Naive thymus-derived CD4-positive, alpha-beta T cell (primary cell): Measurements from ENCODE around the gene ANKRD27. TPM values are rescaled to one million over a fixed set of nuclear protein-coding genes. Genes with fewer than 3 reads are reported as not detected.
A peak's percentile ranks its signal among the peaks of the same experiment; 100 is the strongest.
"Not testable (repeated sequence)": the region's sequence is repeated elsewhere in the genome, so short reads cannot be mapped to it uniquely, and the experiment has no call there.

ENCODE experiments used
- ATAC-seq: fragments of 150-1000 bp; cut with Tn5 transposase; 2 replicates; pipeline ENCODE4 v1.10.0; 2021; ENCODE audit warnings: mild to moderate bottlenecking, moderate library complexity
- CTCF ChIA-PET: fragments of 350-600 bp; sonication (Branson Sonifier 250); formaldehyde crosslinking; loops from one replicate; lab custom pipeline; 2021; ENCODE audit warnings: antibody characterized with exemption; lab: Charles Lee
- POLR2A ChIA-PET: fragments of 350-600 bp; sonication (Branson Sonifier 250); formaldehyde crosslinking; loops from one replicate; lab custom pipeline; 2021; ENCODE audit warnings: antibody characterized with exemption, inconsistent platforms; lab: Charles Lee
- DNase-seq, 9 donors: peaks; one replicate each; pipeline versions ENCODE4 v3.0.0 to v3.0.0-alpha.2; 2020 to 2022; ENCODE audit warnings: mixed read lengths in 1 of 9
- H3K27ac ChIP-seq: one replicate; pipeline ENCODE4 v1.7.0; 2013; ENCODE audit warnings: mild to moderate bottlenecking, low read depth, low read length, moderate library complexity
- H3K27me3 ChIP-seq, 2 donors: one replicate each; pipeline ENCODE4 v1.7.0; 2013; ENCODE audit warnings: low read length in 2 of 2, mild to moderate bottlenecking in 2 of 2, moderate library complexity in 2 of 2; ENCODE audit not compliant: control insufficient read depth in 2 of 2, insufficient read depth in 2 of 2
- H3K36me3 ChIP-seq, 3 experiments: 1 replicate in 2 of 3; 2 replicates in 1 of 3; pipeline ENCODE4 v1.7.0; 2013; ENCODE audit warnings: low read length in 3 of 3, mild to moderate bottlenecking in 3 of 3, moderate library complexity in 1 of 3; ENCODE audit not compliant: insufficient read depth in 3 of 3, control insufficient read depth in 2 of 3
- H3K4me1 ChIP-seq, 2 donors: one replicate each; pipeline ENCODE4 v1.7.0; 2013; ENCODE audit warnings: low read length in 2 of 2, mild to moderate bottlenecking in 2 of 2, moderate library complexity in 1 of 2; ENCODE audit not compliant: control insufficient read depth in 2 of 2, insufficient read depth in 2 of 2
- H3K4me3 ChIP-seq: 2 replicates; pipeline ENCODE4 v1.7.0; 2013; ENCODE audit warnings: mild to moderate bottlenecking, low read length
- H3K9me3 ChIP-seq, 3 experiments: 1 replicate in 2 of 3; 2 replicates in 1 of 3; pipeline ENCODE4 v1.7.0; 2013; ENCODE audit warnings: low read length in 3 of 3; ENCODE audit not compliant: control insufficient read depth in 2 of 3
- H3K27ac Mint-ChIP-seq, 9 donors: one replicate each; pipeline ENCODE4 v1.8.0; 2020 to 2022; ENCODE audit warnings: mixed read lengths in 9 of 9, mild to moderate bottlenecking in 8 of 9, moderate library complexity in 5 of 9, inconsistent platforms in 2 of 9
- H3K27me3 Mint-ChIP-seq, 5 donors: one replicate each; pipeline ENCODE4 v1.8.0; 2021 to 2022; ENCODE audit warnings: mixed read lengths in 5 of 5, mild to moderate bottlenecking in 1 of 5
- H3K36me3 Mint-ChIP-seq, 5 donors: one replicate each; pipeline ENCODE4 v1.8.0; 2020 to 2022; ENCODE audit warnings: mixed read lengths in 5 of 5, mild to moderate bottlenecking in 3 of 5, inconsistent platforms in 1 of 5
- H3K4me1 Mint-ChIP-seq, 7 donors: one replicate each; pipeline ENCODE4 v1.8.0; 2020 to 2022; ENCODE audit warnings: mixed read lengths in 7 of 7, mild to moderate bottlenecking in 3 of 7, inconsistent platforms in 1 of 7
- H3K4me3 Mint-ChIP-seq, 10 donors: one replicate each; pipeline ENCODE4 v1.8.0; 2020 to 2022; ENCODE audit warnings: mild to moderate bottlenecking in 10 of 10, mixed read lengths in 10 of 10, moderate library complexity in 6 of 10, inconsistent platforms in 2 of 10
- H3K9me3 Mint-ChIP-seq, 11 donors: one replicate each; pipeline ENCODE4 v1.8.0; 2020 to 2022; ENCODE audit warnings: mixed read lengths in 11 of 11, mild to moderate bottlenecking in 4 of 11, inconsistent platforms in 1 of 11, moderate library complexity in 1 of 11
- intact Hi-C, 2 donors: fragments of 100-400 bp; cut with micrococcal nuclease; formaldehyde crosslinking; loops; one replicate each; pipeline ENCODE4 v1.15.1; 2023
- polyA plus RNA-seq, 2 donors: library from polyadenylated mRNA; unstranded; fragments of 300-500 nt; fragmentation: Illumina TruSeq; gene quantifications; one replicate each; pipeline ENCODE4 v1.2.3, GENCODE V29; 2021
- total RNA-seq, 6 experiments: library from RNA in 5 of 6; stranded (reverse) in 5 of 6; gene quantifications; 1 replicate in 5 of 6; 2 replicates in 1 of 6; pipeline ENCODE4 v1.2.3 and lab custom pipeline; 2021 to 2026

Gene ANKRD27
- total and polyA plus RNA-seq, 7 experiments from 2014 or later = 12.3 to 44.9 (median 31.9) TPM

- ChIA-PET CTCF (no interaction called here), POLR2A (no interaction called here)
- Mint-ChIP-seq H3K4me1 (no peaks in the 10 kb centered on the region), H3K27ac (no peak overlapping the region), H3K9me3 (no peaks in the 10 kb centered on the region), H3K36me3 (peaks cover 0 to 28% (median 9%) of the 10 kb centered on the region in 5 donors), H3K4me3 (no peak overlapping the region), H3K27me3 (no peaks in the 10 kb centered on the region)
- Histone ChIP-seq H3K27me3 (no peaks in the 10 kb centered on the region), H3K9me3 (no peaks in the 10 kb centered on the region), H3K36me3 (peaks cover 0 to 41% (median 7%) of the 10 kb centered on the region in 3 experiments), H3K4me1 (no peaks in the 10 kb centered on the region), H3K27ac (no peak overlapping the region), H3K4me3 (no peak overlapping the region)
- intact Hi-C loops = no loop called here
- no peak for ATAC-seq
- no peak for DNase-seq
Observed at GRCh38 chr19:32653599-32653915, 21.4 kb downstream of the ANKRD27 start.

DNA sequence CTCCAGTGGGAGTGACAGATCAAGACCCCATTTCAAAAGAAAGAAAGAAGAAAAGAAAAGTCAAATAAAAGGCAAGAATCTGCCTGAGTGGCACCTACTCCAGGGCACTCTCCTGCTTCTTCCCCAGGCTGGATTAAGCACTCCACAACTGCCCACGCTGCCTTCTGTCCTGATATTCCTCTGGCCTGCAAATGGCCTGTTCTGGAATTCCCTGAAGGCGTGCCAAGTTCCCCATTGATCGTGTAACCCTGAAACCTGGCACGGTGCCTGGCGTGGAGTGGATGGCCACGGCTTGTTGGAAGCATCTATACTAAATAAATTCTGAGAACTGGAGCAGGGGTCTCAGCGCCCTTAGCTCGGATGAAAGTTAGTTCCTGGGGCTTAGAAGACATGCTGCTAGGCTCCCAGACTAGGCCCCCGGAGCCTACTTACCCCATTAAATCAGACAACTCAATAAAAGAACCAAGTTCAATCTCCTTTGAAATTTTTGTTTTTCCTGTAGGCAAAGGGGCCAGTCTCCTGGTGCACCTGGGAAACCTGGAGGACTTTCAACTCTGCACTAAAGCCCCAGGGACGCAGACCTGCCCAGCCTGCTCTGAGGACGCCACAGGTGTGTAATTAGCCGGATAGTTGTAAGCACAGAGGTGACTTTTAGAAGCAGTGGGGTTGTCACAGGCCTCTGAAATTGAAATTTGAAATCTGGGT, 21.9 kb downstream of the ANKRD27 start:
- H3K36me3 ChIP-seq = peaks cover 0 to 36% (median 7%) of the 10 kb centered on the region in 3 experiments

DNA sequence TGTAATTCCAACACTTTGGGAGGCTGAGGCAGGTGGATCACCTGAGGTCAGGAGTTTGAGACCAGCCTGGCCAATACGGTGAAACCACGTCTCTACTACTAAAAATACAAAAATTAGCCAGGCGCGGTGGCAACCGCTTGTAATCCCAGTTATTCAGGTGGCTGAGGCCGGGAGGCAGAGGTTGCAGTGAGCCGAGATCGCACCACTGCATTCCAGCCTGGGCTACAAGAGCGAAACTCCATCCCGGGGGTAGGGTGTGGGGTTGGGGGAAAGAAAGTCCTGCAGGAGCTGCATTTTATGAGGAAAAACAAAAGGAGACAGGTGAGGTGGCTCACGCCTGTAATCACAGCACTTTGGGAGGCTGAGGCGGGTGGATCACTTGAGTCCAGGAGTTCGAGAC, 22.6 kb downstream of the ANKRD27 start:
- ATAC-seq, H3K9me3 Mint-ChIP-seq, DNase-seq, POLR2A ChIA-PET, H3K27me3 Mint-ChIP-seq, CTCF ChIA-PET, H3K4me3 Mint-ChIP-seq, H3K4me3 ChIP-seq, H3K9me3 ChIP-seq, H3K4me1 ChIP-seq, H3K27me3 ChIP-seq, H3K27ac ChIP-seq, intact Hi-C loops, H3K4me1 Mint-ChIP-seq: not testable (repeated sequence)
- Mint-ChIP-seq H3K27ac (peak overlapping the region in 1 of 9 donors; percentile 34), H3K36me3 (peaks cover 0 to 23% (median 17%) of the 10 kb centered on the region in 5 donors)
- H3K36me3 ChIP-seq = peaks cover 0 to 39% (median 7%) of the 10 kb centered on the region in 3 experiments

More for the DNA sequence above, 21.9 kb downstream of the ANKRD27 start:
- Mint-ChIP-seq H3K27me3 (no peaks in the 10 kb centered on the region), H3K4me3 (no peak overlapping the region), H3K4me1 (no peaks in the 10 kb centered on the region), H3K27ac (peak overlapping the region in 1 of 9 donors; percentile 34), H3K36me3 (peaks cover 0 to 26% (median 13%) of the 10 kb centered on the region in 5 donors), H3K9me3 (no peaks in the 10 kb centered on the region)
- DNase-seq (no peak), ATAC-seq (no peak)
- intact Hi-C loops = no loop called here
- Histone ChIP-seq H3K4me3 (no peak overlapping the region), H3K4me1 (no peaks in the 10 kb centered on the region), H3K27me3 (no peaks in the 10 kb centered on the region), H3K9me3 (no peaks in the 10 kb centered on the region), H3K27ac (no peak overlapping the region)
- ChIA-PET CTCF (no interaction called here), POLR2A (no interaction called here)

DNA sequence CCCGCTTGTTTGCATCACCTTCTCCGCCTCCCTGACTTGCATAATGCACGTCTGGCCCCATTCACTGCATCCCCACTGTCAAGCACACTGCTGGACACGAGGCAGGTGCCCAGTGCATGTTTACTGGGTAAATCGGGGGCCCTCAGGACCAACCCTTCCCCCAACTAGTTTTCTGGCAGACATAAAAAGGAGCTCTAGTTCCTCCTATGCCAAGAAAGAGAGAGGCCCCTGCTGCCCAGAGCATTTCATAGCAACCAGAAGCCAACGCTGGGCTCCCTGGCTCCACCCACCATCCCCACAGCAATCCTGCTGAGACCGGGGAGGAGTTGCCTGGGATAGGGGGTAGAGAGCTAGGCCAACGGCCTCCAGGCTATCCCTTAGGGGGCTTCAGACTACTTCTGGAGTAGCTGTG, 23.2 kb downstream of the ANKRD27 start:
- no peak for ATAC-seq
- Histone ChIP-seq H3K9me3 (no peaks in the 10 kb centered on the region), H3K36me3 (peaks cover 0 to 41% (median 7%) of the 10 kb centered on the region in 3 experiments), H3K27ac (no peak overlapping the region), H3K4me3 (no peak overlapping the region), H3K4me1 (no peaks in the 10 kb centered on the region), H3K27me3 (no peaks in the 10 kb centered on the region)
- H3K27me3 Mint-ChIP-seq = no peaks in the 10 kb centered on the region
- peaks cover 0 to 3% (median 0%) of the 10 kb centered on the region in 7 donors for H3K4me1 Mint-ChIP-seq
- POLR2A ChIA-PET = no interaction called here
- CTCF ChIA-PET = no interaction called here
- no peaks in the 10 kb centered on the region for H3K9me3 Mint-ChIP-seq
- DNase-seq = no peak
- no peak overlapping the region for H3K4me3 Mint-ChIP-seq
- H3K36me3 Mint-ChIP-seq = peaks cover 0 to 29% (median 20%) of the 10 kb centered on the region in 5 donors
- intact Hi-C loops = no loop called here
- H3K27ac Mint-ChIP-seq = no peak overlapping the region

DNA sequence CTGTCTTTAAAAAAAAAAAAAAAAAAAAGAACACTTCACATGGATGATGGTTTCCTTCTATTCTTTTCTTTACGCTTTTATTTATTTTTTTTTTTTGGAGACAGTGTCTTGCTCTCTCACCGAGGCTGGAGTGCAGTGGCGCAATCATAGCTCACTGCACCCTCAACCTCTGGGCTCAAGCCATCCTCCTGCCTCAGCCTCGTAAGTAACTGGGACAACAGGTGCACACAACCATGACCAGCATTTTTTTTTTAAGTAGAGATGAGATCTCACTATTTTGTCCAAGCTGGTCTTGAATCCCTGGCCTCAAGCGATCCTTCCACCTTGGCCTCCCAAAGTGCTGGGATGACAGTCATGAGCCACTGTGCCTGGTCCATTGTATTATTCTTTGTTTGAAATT, 24.3 kb downstream of the ANKRD27 start:
- H3K4me3 ChIP-seq = no peak overlapping the region
- H3K36me3 ChIP-seq = peaks cover 0 to 34% (median 7%) of the 10 kb centered on the region in 3 experiments
- Mint-ChIP-seq H3K27ac (no peak overlapping the region), H3K36me3 (peaks cover 0 to 23% (median 16%) of the 10 kb centered on the region in 5 donors), H3K27me3 (no peaks in the 10 kb centered on the region), H3K4me3 (no peak overlapping the region), H3K9me3 (no peaks in the 10 kb centered on the region), H3K4me1 (peaks cover 0 to 5% (median 0%) of the 10 kb centered on the region in 7 donors)
- ATAC-seq (no peak), DNase-seq (no peak)
- ChIA-PET POLR2A (interaction anchor here (0.6 kb wide), 1 partner anchor 92 kb away, joined by 3 read pairs; no protein-coding TSS in a partner anchor), CTCF (interaction anchor here (0.5 kb wide), 1 partner anchor 85 kb away, joined by 3 read pairs; no protein-coding TSS in a partner anchor)
- no peaks in the 10 kb centered on the region for H3K27me3 ChIP-seq
- H3K9me3 ChIP-seq = no peaks in the 10 kb centered on the region
- intact Hi-C loops = no loop called here
- no peaks in the 10 kb centered on the region for H3K4me1 ChIP-seq
- no peak overlapping the region for H3K27ac ChIP-seq

DNA sequence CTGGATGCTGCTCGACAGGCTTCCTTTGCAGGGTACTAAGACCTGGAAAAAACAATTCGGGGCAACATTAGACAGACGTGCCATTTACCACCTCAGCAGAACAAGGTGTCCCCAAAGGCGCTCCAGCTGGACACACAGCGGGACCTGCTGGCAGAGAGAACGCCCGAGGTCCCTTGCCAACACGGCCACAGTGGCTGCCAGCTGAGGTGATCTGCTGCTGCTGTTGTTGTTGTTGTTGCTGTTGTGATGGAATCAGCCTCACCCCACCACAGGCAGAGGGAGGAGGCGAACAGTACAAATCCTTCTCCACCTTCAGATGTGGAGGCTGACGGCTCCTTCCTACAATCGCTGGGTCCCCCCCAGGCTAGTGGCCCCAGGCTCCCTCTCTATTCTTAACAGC, 25.2 kb downstream of the ANKRD27 start:
- Histone ChIP-seq H3K27me3 (no peaks in the 10 kb centered on the region), H3K4me3 (no peak overlapping the region), H3K27ac (no peak overlapping the region), H3K4me1 (no peaks in the 10 kb centered on the region), H3K36me3 (peaks cover 0 to 29% (median 7%) of the 10 kb centered on the region in 3 experiments), H3K9me3 (no peaks in the 10 kb centered on the region)
- H3K9me3 Mint-ChIP-seq = no peaks in the 10 kb centered on the region
- H3K36me3 Mint-ChIP-seq = peaks cover 0 to 22% (median 16%) of the 10 kb centered on the region in 5 donors
- POLR2A ChIA-PET = no interaction called here
- CTCF ChIA-PET = no interaction called here
- H3K27me3 Mint-ChIP-seq = no peaks in the 10 kb centered on the region
- peaks cover 0 to 5% (median 0%) of the 10 kb centered on the region in 7 donors for H3K4me1 Mint-ChIP-seq
- H3K27ac Mint-ChIP-seq = no peak overlapping the region
- no peak for ATAC-seq
- peak overlapping the region in 1 of 10 donors; percentile 12 for H3K4me3 Mint-ChIP-seq
- no peak for DNase-seq
- intact Hi-C loops = no loop called here

DNA sequence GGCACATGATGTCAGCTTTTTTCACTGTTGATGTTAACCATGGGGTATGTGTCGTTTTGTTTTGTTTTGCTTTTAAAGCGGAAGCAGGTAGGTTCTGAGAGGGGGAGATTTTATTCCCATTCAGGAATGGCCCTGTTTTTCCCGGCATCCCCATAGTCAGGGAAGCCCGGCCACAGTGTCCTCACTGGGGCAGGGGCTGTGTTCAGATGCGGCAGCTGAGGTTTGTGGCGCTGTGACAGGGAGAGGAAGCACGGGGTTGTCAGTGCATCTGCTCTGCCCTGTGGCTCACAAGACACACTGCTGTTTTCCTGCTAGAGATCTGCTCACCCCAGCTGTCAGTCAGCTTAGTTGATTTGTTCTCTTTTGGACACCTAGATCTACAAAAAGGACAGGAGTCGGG, 27.6 kb downstream of the ANKRD27 start:
- Mint-ChIP-seq H3K9me3 (no peaks in the 10 kb centered on the region), H3K4me1 (peaks cover 7 to 22% (median 20%) of the 10 kb centered on the region in 7 donors), H3K36me3 (peaks cover 0 to 26% (median 24%) of the 10 kb centered on the region in 5 donors), H3K27me3 (no peaks in the 10 kb centered on the region), H3K27ac (no peak overlapping the region), H3K4me3 (no peak overlapping the region)
- Histone ChIP-seq H3K4me3 (no peak overlapping the region), H3K27me3 (no peaks in the 10 kb centered on the region), H3K4me1 (peaks cover 15 to 20% of the 10 kb centered on the region in 2 donors), H3K9me3 (no peaks in the 10 kb centered on the region), H3K27ac (no peak overlapping the region), H3K36me3 (peaks cover 0 to 32% (median 7%) of the 10 kb centered on the region in 3 experiments)
- intact Hi-C loops = no loop called here
- ATAC-seq = no peak
- POLR2A ChIA-PET = interaction anchor here (0.6 kb wide), 2 partner anchors 10 to 441 kb away, joined by 3 to 5 read pairs; no protein-coding TSS in a partner anchor
- no peak for DNase-seq
- CTCF ChIA-PET = no interaction called here
